Endothelial cell (in vitro differentiated cells): ENCODE measurements around the gene DCAF6. TPM values are rescaled to one million over a fixed set of nuclear protein-coding genes. Genes with fewer than 3 reads are reported as not detected.

Experiments
- DNase-seq: peaks from one replicate; pipeline ENCODE4 v3.0.0; 2021; ENCODE audit warnings: low spot score
- H3K27ac Mint-ChIP-seq: one replicate; pipeline ENCODE4 v1.8.0; 2021; ENCODE audit warnings: mixed read lengths, inconsistent platforms; ENCODE audit not compliant: unreplicated experiment
- H3K27me3 Mint-ChIP-seq: one replicate; pipeline ENCODE4 v1.8.0; 2021; ENCODE audit warnings: mild to moderate bottlenecking, moderate library complexity, mixed read lengths, inconsistent platforms; ENCODE audit not compliant: unreplicated experiment
- H3K36me3 Mint-ChIP-seq: one replicate; pipeline ENCODE4 v1.8.0; 2021; ENCODE audit warnings: mild to moderate bottlenecking, low read depth, mixed read lengths, inconsistent platforms; ENCODE audit not compliant: unreplicated experiment
- H3K4me1 Mint-ChIP-seq: one replicate; pipeline ENCODE4 v1.8.0; 2021; ENCODE audit warnings: mild to moderate bottlenecking, mixed read lengths, inconsistent platforms; ENCODE audit not compliant: unreplicated experiment
- H3K4me3 Mint-ChIP-seq: one replicate; pipeline ENCODE4 v1.8.0; 2021; ENCODE audit warnings: mild to moderate bottlenecking, mixed read lengths, inconsistent platforms; ENCODE audit not compliant: unreplicated experiment
- H3K9me3 Mint-ChIP-seq: one replicate; pipeline ENCODE4 v1.8.0; 2021; ENCODE audit warnings: mixed read lengths, inconsistent platforms; ENCODE audit not compliant: unreplicated experiment
- total RNA-seq: library from RNA; stranded (reverse); fragmentation: NEBNext Ultra II Directional; extraction: Animal tissue kit (Norgen Biotek cat#: 25700); gene quantifications from one replicate; pipeline ENCODE4 v1.2.1, GENCODE V29; 2021; ENCODE audit not compliant: unreplicated experiment
- TF ChIP-seq, protein P1 (sequence below): fragments of 200-600 bp; sonication (generic); IDR thresholded peaks from one replicate; pipeline ENCODE4 v1.5.0; 2021; ENCODE audit warnings: antibody characterized with exemption; ENCODE audit not compliant: unreplicated experiment

Gene DCAF6
- total RNA-seq, 1 donor from 2014 or later: 21.0 TPM

GRCh38 chr1:167997037-167997575 is 60.6 kb downstream of the DCAF6 start:
- H3K4me1 Mint-ChIP-seq: peaks cover 5% of the 10 kb centered on the region
- no peaks in the 10 kb centered on the region for H3K27me3 Mint-ChIP-seq
- H3K36me3 Mint-ChIP-seq: no peaks in the 10 kb centered on the region
- no peak overlapping the region for H3K27ac Mint-ChIP-seq
- H3K4me3 Mint-ChIP-seq: no peak overlapping the region
- H3K9me3 Mint-ChIP-seq: no peaks in the 10 kb centered on the region
- no peak for DNase-seq
- TF ChIP-seq, protein P1, sequence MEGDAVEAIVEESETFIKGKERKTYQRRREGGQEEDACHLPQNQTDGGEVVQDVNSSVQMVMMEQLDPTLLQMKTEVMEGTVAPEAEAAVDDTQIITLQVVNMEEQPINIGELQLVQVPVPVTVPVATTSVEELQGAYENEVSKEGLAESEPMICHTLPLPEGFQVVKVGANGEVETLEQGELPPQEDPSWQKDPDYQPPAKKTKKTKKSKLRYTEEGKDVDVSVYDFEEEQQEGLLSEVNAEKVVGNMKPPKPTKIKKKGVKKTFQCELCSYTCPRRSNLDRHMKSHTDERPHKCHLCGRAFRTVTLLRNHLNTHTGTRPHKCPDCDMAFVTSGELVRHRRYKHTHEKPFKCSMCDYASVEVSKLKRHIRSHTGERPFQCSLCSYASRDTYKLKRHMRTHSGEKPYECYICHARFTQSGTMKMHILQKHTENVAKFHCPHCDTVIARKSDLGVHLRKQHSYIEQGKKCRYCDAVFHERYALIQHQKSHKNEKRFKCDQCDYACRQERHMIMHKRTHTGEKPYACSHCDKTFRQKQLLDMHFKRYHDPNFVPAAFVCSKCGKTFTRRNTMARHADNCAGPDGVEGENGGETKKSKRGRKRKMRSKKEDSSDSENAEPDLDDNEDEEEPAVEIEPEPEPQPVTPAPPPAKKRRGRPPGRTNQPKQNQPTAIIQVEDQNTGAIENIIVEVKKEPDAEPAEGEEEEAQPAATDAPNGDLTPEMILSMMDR: no peak

GRCh38 chr1:167999877-168000276 is 63.4 kb downstream of the DCAF6 start:
- no peak for DNase-seq
- H3K4me3 Mint-ChIP-seq: no peak overlapping the region
- H3K27me3 Mint-ChIP-seq: no peaks in the 10 kb centered on the region
- H3K36me3 Mint-ChIP-seq: no peaks in the 10 kb centered on the region
- no peak overlapping the region for H3K27ac Mint-ChIP-seq
- H3K9me3 Mint-ChIP-seq: no peaks in the 10 kb centered on the region
- TF ChIP-seq, protein P1: no peak
- H3K4me1 Mint-ChIP-seq: peaks cover 5% of the 10 kb centered on the region

DNA sequence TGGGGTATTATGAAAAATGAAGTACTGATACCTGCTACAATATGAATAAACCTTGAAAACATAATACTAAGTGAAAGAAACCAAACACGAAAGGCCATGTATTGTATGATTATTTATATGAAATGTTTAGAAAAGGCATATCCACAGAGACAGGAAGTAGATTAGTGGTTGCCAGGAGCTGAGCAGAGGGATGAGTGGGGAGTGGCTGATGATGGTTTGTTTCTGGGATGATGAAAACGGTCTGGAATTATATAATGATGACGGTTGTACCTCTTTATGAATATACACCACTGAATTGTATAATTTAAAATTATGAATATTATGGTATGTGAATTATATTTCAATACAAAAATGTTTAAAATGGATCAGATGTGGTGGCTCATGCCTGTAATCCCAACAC is 64.2 kb downstream of the DCAF6 start:
- H3K27me3 Mint-ChIP-seq: no peaks in the 10 kb centered on the region

GRCh38 chr1:168001213-168001612 is 64.7 kb downstream of the DCAF6 start:
- Mint-ChIP-seq H3K4me1 (peaks cover 2% of the 10 kb centered on the region), H3K4me3 (no peak overlapping the region), H3K9me3 (no peaks in the 10 kb centered on the region), H3K36me3 (no peaks in the 10 kb centered on the region), H3K27ac (no peak overlapping the region), H3K27me3 (no peaks in the 10 kb centered on the region)
- TF ChIP-seq, protein P1: no peak
- DNase-seq: no peak

More for the DNA sequence above, 64.2 kb downstream of the DCAF6 start:
- Mint-ChIP-seq H3K4me3 (no peak overlapping the region), H3K9me3 (no peaks in the 10 kb centered on the region), H3K36me3 (no peaks in the 10 kb centered on the region), H3K4me1 (peaks cover 5% of the 10 kb centered on the region), H3K27ac (no peak overlapping the region)
- no peak for DNase-seq
- TF ChIP-seq, protein P1: no peak

GRCh38 chr1:168004531-168004930 is 68.0 kb downstream of the DCAF6 start:
- no peak for DNase-seq
- no peaks in the 10 kb centered on the region for H3K4me1 Mint-ChIP-seq
- H3K9me3 Mint-ChIP-seq: no peaks in the 10 kb centered on the region
- no peak overlapping the region for H3K27ac Mint-ChIP-seq
- TF ChIP-seq, protein P1: no peak
- no peaks in the 10 kb centered on the region for H3K27me3 Mint-ChIP-seq
- peak overlapping the region; percentile 19 for H3K4me3 Mint-ChIP-seq
- peaks cover 12% of the 10 kb centered on the region for H3K36me3 Mint-ChIP-seq
